HUES48 (cell line): ENCODE measurements around the gene CDCP1.
A peak's percentile ranks its signal among the peaks of the same experiment; 100 is the strongest.

Experiments
- H3K27ac ChIP-seq: one replicate; pipeline ENCODE4 v1.7.0; 2013; ENCODE audit warnings: low read depth, low read length, inconsistent platforms
- H3K27me3 ChIP-seq: 2 replicates; pipeline ENCODE4 v1.6.1; 2013; ENCODE audit warnings: mild to moderate bottlenecking, low read length; ENCODE audit not compliant: control insufficient read depth, insufficient read depth
- H3K36me3 ChIP-seq: 2 replicates; pipeline ENCODE4 v1.6.1; 2013; ENCODE audit warnings: low read length; ENCODE audit not compliant: control insufficient read depth, insufficient read depth
- H3K4me1 ChIP-seq: 2 replicates; pipeline ENCODE4 v1.6.1; 2013; ENCODE audit warnings: mild to moderate bottlenecking, low read length; ENCODE audit not compliant: control insufficient read depth, insufficient read depth
- H3K4me3 ChIP-seq: 2 replicates; pipeline ENCODE4 v1.5.1; 2013; ENCODE audit warnings: mild to moderate bottlenecking, low read depth, low read length
- H3K9ac ChIP-seq: 2 replicates; pipeline ENCODE4 v1.6.1; 2013; ENCODE audit warnings: mild to moderate bottlenecking, low read depth, low read length, moderate library complexity
- H3K9me3 ChIP-seq: 2 replicates; pipeline ENCODE4 v1.6.1; 2013; ENCODE audit warnings: low read length; ENCODE audit not compliant: control insufficient read depth, insufficient read depth

Gene CDCP1

GRCh38 chr3:45095916-45096526, 50.2 kb downstream of the CDCP1 start:
- Histone ChIP-seq H3K27ac (no peak overlapping the region), H3K36me3 (peaks cover 31% of the 10 kb centered on the region), H3K9ac (no peak overlapping the region)

GRCh38 chr3:45093176-45093575, 53.0 kb downstream of the CDCP1 start:
- Histone ChIP-seq H3K4me1 (no peaks in the 10 kb centered on the region), H3K36me3 (peaks cover 50% of the 10 kb centered on the region), H3K4me3 (no peak overlapping the region), H3K27ac (no peak overlapping the region), H3K27me3 (no peaks in the 10 kb centered on the region), H3K9me3 (no peaks in the 10 kb centered on the region), H3K9ac (no peak overlapping the region)

More at GRCh38 chr3:45095916-45096526, 50.2 kb downstream of the CDCP1 start:
- H3K4me3 ChIP-seq, result no peak overlapping the region
- H3K9me3 ChIP-seq, result no peaks in the 10 kb centered on the region
- H3K27me3 ChIP-seq, result no peaks in the 10 kb centered on the region
- no peaks in the 10 kb centered on the region for H3K4me1 ChIP-seq

GRCh38 chr3:45092132-45093031, 53.8 kb downstream of the CDCP1 start:
- no peak overlapping the region for H3K9ac ChIP-seq
- H3K4me3 ChIP-seq, result no peak overlapping the region
- peaks cover 51% of the 10 kb centered on the region for H3K36me3 ChIP-seq
- no peaks in the 10 kb centered on the region for H3K9me3 ChIP-seq
- no peaks in the 10 kb centered on the region for H3K27me3 ChIP-seq
- peak overlapping the region; percentile 34 for H3K27ac ChIP-seq
- H3K4me1 ChIP-seq, result no peaks in the 10 kb centered on the region

DNA sequence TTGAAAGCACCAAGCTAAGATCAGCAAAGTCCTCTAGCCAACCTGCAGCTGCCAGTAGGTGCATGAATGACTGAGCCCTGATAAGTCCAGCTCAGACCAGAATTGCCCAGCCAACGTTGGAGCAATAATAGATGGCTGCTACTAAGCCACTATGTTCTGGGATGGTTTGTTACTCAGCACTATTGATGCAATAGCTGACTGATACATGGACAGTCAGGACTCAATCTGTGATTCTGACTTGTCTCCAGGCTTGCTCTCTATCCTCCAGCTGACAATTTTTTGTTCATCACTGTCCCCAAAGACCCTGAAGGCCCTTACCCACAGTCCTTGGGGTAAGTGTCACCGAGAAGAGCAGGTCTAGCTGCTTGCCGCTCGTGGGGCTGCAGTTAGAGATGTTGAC, 55.3 kb downstream of the CDCP1 start:
- no peaks in the 10 kb centered on the region for H3K9me3 ChIP-seq
- H3K4me3 ChIP-seq, result no peak overlapping the region
- no peaks in the 10 kb centered on the region for H3K27me3 ChIP-seq
- peaks cover 67% of the 10 kb centered on the region for H3K36me3 ChIP-seq
- no peak overlapping the region for H3K9ac ChIP-seq
- peaks cover 5% of the 10 kb centered on the region; the same call in 1 of the 2 replicates for H3K4me1 ChIP-seq
- H3K27ac ChIP-seq, result no peak overlapping the region

DNA sequence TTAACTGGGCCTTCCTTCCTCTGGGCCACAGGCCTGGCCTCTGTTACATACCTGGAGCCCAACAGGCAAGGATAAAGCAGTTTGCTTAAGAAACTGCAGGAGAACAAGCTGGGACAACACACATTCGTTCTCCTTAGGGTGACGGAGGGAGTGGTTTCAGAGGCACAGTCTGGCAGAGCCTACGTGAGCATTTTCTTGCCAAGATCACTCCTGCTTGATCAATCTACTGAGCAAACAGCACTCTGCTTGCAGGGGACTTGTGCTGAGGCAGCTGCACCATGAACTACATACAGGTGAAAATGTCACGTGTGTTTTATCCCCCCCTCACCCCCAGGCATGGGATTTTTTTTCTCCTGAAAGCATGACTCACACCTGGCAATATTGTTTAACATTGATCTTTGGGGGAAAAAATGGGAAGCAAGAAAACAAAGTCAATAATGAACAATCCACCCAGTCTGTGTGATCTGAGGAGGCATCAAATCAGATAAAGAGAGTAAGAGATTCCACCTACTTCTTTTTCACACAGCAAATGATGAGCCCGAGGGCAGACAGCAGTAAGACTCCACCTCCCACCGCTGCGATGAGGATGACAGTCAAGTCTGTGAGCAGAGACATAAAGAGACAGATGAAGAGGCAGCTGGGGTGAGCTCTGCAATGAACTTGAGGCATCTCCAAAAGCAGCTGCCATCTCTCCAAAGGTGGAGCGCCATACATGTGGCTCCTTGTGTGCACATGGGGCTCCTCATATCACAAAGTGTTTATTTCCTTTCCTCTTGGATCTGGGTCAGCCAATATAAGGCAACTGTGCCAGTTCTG, 57.4 kb downstream of the CDCP1 start:
- Histone ChIP-seq H3K9ac (no peak overlapping the region), H3K4me3 (no peak overlapping the region), H3K4me1 (peaks cover 5% of the 10 kb centered on the region; the same call in 1 of the 2 replicates), H3K27ac (no peak overlapping the region), H3K27me3 (no peaks in the 10 kb centered on the region), H3K9me3 (no peaks in the 10 kb centered on the region), H3K36me3 (peaks cover 81% of the 10 kb centered on the region)

DNA sequence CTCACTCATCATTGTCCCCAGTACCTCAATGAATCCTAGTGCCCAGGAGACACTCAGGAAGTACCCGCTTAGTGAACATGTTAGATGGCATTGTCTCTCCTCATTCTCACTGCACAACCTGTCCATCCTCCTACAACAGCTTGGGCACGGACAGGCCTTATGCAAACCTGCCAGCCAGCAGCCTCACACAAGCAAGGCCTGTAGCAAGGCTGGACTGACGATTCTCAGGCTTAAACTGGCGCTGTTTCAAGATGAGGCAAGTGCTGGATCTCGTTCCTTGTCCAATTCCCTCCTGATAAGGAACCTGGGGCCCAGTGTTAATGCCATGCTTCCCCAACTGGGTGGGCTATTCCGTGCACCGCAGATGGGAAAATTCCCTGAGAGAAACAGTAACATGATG, 59.0 kb downstream of the CDCP1 start:
- Histone ChIP-seq H3K9ac (no peak overlapping the region), H3K9me3 (no peaks in the 10 kb centered on the region), H3K4me1 (peaks cover 5% of the 10 kb centered on the region; the same call in 1 of the 2 replicates), H3K4me3 (no peak overlapping the region), H3K27me3 (no peaks in the 10 kb centered on the region), H3K27ac (no peak overlapping the region), H3K36me3 (peaks cover 72% of the 10 kb centered on the region)

DNA sequence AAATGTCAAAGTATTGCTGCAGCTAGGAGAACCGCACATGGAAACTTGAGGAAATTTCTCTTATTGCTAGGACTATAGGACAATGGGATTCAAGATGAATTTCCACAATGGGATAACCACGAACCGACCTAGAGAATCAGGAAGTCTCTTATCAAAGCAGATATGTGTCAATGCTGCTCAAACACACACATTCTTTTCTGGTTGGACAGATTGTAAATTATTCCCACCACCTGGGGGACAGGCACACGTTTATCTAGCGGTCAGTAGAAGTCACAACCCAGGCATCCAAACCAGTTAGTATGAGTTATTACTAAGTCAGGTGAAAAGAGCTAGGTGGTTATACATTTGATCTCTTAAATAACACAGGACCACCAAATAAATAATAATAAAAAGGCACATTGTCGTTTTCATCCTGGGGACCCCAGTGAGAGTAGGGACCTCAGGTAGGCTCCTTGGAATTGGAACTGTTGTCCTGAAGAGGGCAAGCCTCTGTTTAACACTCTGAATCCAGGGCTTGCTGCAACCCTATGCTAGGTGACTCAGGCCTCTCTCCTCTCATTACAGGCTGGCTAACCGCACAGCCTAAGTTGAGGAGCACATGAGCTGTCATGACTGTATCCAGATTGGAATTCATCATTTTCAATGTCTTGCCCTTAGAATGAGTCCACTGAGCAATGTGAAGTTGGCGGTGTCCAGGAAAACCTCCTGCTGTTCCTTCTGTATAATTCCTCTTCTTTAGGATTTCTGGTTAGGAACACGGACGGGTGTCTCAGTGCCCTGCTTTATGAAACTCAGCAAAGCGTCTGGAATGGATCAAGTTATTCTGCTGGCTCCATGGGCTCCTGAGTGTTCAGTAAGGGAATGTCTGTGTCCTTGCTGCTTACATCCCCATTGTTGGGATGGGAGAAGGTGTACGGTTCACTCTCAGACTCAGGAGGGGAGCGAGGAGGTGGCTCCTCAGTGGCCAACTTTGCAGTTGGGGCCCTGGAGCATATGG, 61.1 kb downstream of the CDCP1 start:
- Histone ChIP-seq H3K4me3 (no peak overlapping the region), H3K9ac (no peak overlapping the region), H3K9me3 (no peaks in the 10 kb centered on the region), H3K4me1 (peaks cover 5% of the 10 kb centered on the region; the same call in 1 of the 2 replicates), H3K36me3 (peaks cover 53% of the 10 kb centered on the region), H3K27me3 (no peaks in the 10 kb centered on the region), H3K27ac (no peak overlapping the region)

- Histone ChIP-seq H3K9me3 (no peaks in the 10 kb centered on the region), H3K36me3 (peaks cover 48% of the 10 kb centered on the region), H3K4me3 (no peak overlapping the region), H3K27me3 (no peaks in the 10 kb centered on the region), H3K4me1 (peaks cover 5% of the 10 kb centered on the region; the same call in 1 of the 2 replicates), H3K27ac (no peak overlapping the region), H3K9ac (no peak overlapping the region)
Observed at GRCh38 chr3:45084361-45084760, 61.8 kb downstream of the CDCP1 start.

DNA sequence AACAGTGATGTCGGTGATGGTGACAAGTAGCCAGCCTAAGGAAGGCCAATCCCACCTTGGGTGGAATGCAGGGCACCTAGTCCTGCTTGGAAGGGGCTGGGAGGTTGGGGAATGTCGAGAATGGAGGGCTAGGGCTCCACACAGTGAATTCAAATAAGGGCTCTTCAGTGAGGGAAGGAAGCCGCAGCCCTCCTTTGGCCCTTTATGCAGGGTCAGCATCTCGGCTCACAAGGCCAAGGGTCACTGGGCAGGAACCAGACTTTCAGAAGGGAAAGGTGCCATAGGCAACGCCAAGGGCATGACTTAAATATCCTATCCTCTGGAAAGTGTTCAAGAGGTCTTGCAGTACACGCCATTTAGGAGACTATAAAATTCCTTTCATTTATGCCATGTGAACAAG, 63.2 kb downstream of the CDCP1 start:
- H3K4me1 ChIP-seq, result peaks cover 5% of the 10 kb centered on the region; the same call in 1 of the 2 replicates
- peaks cover 39% of the 10 kb centered on the region for H3K36me3 ChIP-seq
- H3K4me3 ChIP-seq, result no peak overlapping the region

DNA sequence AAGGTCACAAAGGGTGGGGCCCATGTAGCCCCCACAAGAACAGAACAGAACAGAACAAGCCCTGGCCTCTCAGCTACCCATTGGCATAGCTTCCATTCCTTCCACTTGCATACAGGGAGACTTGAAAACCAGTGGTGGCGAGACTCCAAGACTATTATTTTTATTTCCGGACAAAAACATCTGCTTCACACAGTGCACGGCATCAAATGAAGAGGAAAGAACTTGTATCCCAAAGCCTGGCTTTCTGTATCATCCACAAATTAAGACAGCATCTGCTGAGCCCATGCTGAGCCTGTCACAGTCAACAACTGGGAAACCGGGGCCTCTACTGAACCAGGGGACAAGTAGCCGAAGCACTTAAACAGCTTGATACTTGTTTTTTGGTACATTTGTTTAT, 64.0 kb downstream of the CDCP1 start:
- Histone ChIP-seq H3K27ac (no peak overlapping the region), H3K4me1 (peaks cover 5% of the 10 kb centered on the region; the same call in 1 of the 2 replicates), H3K9ac (no peak overlapping the region), H3K4me3 (no peak overlapping the region), H3K36me3 (peaks cover 35% of the 10 kb centered on the region), H3K9me3 (no peaks in the 10 kb centered on the region), H3K27me3 (no peaks in the 10 kb centered on the region)

More for the DNA sequence above, 63.2 kb downstream of the CDCP1 start:
- Histone ChIP-seq H3K9me3 (no peaks in the 10 kb centered on the region), H3K9ac (no peak overlapping the region), H3K27me3 (no peaks in the 10 kb centered on the region), H3K27ac (no peak overlapping the region)
